SK-N-MC (cell line): ENCODE results near the gene ACP4.

Experiments
- EZH2 ChIP-seq: fragments of 200-600 bp; sonication (generic); IDR thresholded peaks from one replicate; pipeline ENCODE4 v1.6.1; 2017; ENCODE audit warnings: antibody characterized with exemption
- POLR2AphosphoS5 ChIP-seq: IDR thresholded peaks from 2 replicates; pipeline ENCODE4 v1.6.1; 2012; ENCODE audit warnings: mild to moderate bottlenecking, low read depth, low read length, borderline replicate concordance

- TF ChIP-seq POLR2AphosphoS5 (no peak), EZH2 (no peak)
These were observed 54.2 kb downstream of the ACP4 start for GRCh38 chr19:50844296-50844935.
